ENCODE data around the gene ATG7. TPM values are rescaled to one million over a fixed set of nuclear protein-coding genes. Genes with fewer than 3 reads are reported as not detected.

ATG7 gene
- total RNA-seq, 1 donor from 2014 or later, result 15.5 TPM

GRCh38 chr3:11603628-11604027 is 331.4 kb downstream of the ATG7 start:
- DNase-seq (ENCODE audit: low spot score), result no peak
- intact Hi-C loops (cut with DNase I), result loop anchor here (2.0 kb wide), 1 partner anchor 39 kb away; the partner anchor contains the start of gene VGLL4

GRCh38 chr3:11604139-11604892 is 332.1 kb downstream of the ATG7 start:
- intact Hi-C loops (cut with DNase I), result no loop called here
- DNase-seq (ENCODE audit: low spot score), result no peak

- intact Hi-C loops (cut with DNase I), result no loop called here
- DNase-seq (ENCODE audit: low spot score), result no peak
These were observed 333.2 kb downstream of the ATG7 start for GRCh38 chr3:11605398-11605797.

- no peak for DNase-seq (ENCODE audit: low spot score)
- intact Hi-C loops (cut with DNase I), result no loop called here
These were observed 334.0 kb downstream of the ATG7 start for GRCh38 chr3:11606090-11606784.

- intact Hi-C loops (cut with DNase I), result no loop called here
These were observed 334.8 kb downstream of the ATG7 start for GRCh38 chr3:11606865-11607440.

More at GRCh38 chr3:11606865-11607440, 334.8 kb downstream of the ATG7 start:
- DNase-seq (ENCODE audit: low spot score), result no peak

Other genes with a start within 250 kb of the ATG7 start
- 4.8 TPM for gene HRH1, start 117.9 kb upstream of the ATG7 start, total RNA-seq

Measured in cardiac septum (tissue), 1 donor.